WTC11 (cell line): Measurements from ENCODE around the gene C9.

Experiments
- CREB1 ChIP-seq: sonication (generic); formaldehyde crosslinking; IDR thresholded peaks from 2 replicates; pipeline ENCODE4 v1.8.0; 2023; ENCODE audit warnings: mild to moderate bottlenecking, missing genetic modification reagents
- CTCF ChIP-seq: fragments of 200-600 bp; IDR thresholded peaks from 2 replicates; pipeline ENCODE4 v1.8.0; 2022; ENCODE audit warnings: antibody characterized with exemption
- NR1H2 ChIP-seq: sonication (generic); formaldehyde crosslinking; IDR thresholded peaks from 2 replicates; pipeline ENCODE4 v1.9.0; 2021; ENCODE audit warnings: mild to moderate bottlenecking, moderate library complexity, missing genetic modification reagents
- NR2C2 ChIP-seq: sonication (generic); formaldehyde crosslinking; IDR thresholded peaks from 2 replicates; pipeline ENCODE4 v1.8.0; 2022; ENCODE audit warnings: mild to moderate bottlenecking, missing genetic modification reagents
- TCF7 ChIP-seq: sonication (generic); formaldehyde crosslinking; IDR thresholded peaks from 2 replicates; pipeline ENCODE4 v1.8.0; 2022; ENCODE audit warnings: mild to moderate bottlenecking, low read depth, missing genetic modification reagents, moderate library complexity
- TP53 ChIP-seq: sonication (generic); formaldehyde crosslinking; IDR thresholded peaks from 2 replicates; pipeline ENCODE4 v1.8.1; 2023; ENCODE audit warnings: mild to moderate bottlenecking, missing genetic modification reagents

- TF ChIP-seq TCF7 (CRISPR knock-in tag) (no peak), CTCF (no peak), TP53 (no peak), CREB1 (no peak), NR2C2 (CRISPR knock-in tag) (no peak), NR1H2 (CRISPR knock-in tag) (no peak)
These were observed 10.4 kb downstream of the C9 start for GRCh38 chr5:39353717-39354399.
